Rectal smooth muscle tissue (tissue), 1 donor: ENCODE data around the gene OR51B6.

Experiments
- H3K27ac ChIP-seq: one replicate; pipeline ENCODE4 v1.7.0; 2013; ENCODE audit warnings: low read depth, low read length, inconsistent platforms
- H3K27me3 ChIP-seq: one replicate; pipeline ENCODE4 v1.7.0; 2013; ENCODE audit warnings: low read length; ENCODE audit not compliant: control insufficient read depth, insufficient read depth
- H3K36me3 ChIP-seq: one replicate; pipeline ENCODE4 v1.7.0; 2013; ENCODE audit warnings: low read length; ENCODE audit not compliant: control insufficient read depth, insufficient read depth
- H3K4me1 ChIP-seq: one replicate; pipeline ENCODE4 v1.7.0; 2013; ENCODE audit warnings: low read length; ENCODE audit not compliant: control insufficient read depth, insufficient read depth
- H3K4me3 ChIP-seq: one replicate; pipeline ENCODE4 v1.7.0; 2013; ENCODE audit warnings: low read length
- H3K9ac ChIP-seq: one replicate; pipeline ENCODE4 v1.7.0; 2013; ENCODE audit warnings: low read length

OR51B6 gene

DNA sequence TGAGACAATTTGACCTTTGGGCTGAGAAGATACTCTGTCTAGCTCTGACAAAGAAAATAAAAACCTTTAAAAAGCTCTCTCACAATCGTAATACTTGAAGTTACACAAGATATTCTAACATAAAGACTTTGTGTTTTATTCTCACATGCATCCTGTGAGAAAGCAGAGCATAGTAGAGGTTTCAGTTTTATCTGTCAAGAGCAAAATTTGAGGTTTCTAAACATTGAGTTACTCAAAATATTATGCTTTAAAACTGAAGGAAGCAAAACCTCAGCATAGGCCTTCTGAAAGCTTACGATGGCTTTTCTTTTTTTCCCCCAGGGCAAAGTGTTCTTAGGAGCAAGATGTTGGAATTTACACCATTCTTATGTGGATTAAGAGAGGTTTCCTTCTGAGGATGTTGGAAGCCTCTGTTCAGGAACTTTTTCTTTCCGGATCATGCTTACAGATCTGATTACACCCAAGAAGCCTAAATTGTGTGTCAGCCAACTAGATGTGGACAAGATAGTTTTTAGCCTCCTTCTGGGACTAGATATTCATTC lies 17.3 kb downstream of the OR51B6 start:
- Histone ChIP-seq H3K27ac (no peak overlapping the region), H3K36me3 (no peaks in the 10 kb centered on the region), H3K4me3 (no peak overlapping the region), H3K4me1 (no peaks in the 10 kb centered on the region), H3K9ac (no peak overlapping the region), H3K27me3 (no peaks in the 10 kb centered on the region)

DNA sequence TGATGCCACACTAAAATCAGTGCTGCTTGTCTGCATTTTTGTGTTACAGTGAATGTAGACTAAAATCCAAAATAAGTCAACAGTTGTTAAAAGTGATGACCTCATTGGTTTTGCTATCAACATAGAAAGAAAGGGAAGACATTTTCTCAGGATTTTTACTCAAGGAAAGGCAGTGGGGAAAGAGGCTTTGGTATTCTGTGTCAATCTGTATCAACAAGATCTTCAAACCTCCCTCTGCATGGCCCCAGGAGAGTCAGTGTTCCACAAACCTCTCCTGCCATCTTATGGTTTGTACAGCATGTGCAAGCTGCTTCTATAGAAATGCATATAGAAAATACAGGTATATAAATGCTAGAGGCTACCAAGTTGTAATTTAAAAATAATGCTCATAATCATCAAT lies 18.5 kb downstream of the OR51B6 start:
- Histone ChIP-seq H3K27me3 (no peaks in the 10 kb centered on the region), H3K4me1 (no peaks in the 10 kb centered on the region), H3K36me3 (no peaks in the 10 kb centered on the region), H3K9ac (no peak overlapping the region), H3K27ac (no peak overlapping the region), H3K4me3 (no peak overlapping the region)

DNA sequence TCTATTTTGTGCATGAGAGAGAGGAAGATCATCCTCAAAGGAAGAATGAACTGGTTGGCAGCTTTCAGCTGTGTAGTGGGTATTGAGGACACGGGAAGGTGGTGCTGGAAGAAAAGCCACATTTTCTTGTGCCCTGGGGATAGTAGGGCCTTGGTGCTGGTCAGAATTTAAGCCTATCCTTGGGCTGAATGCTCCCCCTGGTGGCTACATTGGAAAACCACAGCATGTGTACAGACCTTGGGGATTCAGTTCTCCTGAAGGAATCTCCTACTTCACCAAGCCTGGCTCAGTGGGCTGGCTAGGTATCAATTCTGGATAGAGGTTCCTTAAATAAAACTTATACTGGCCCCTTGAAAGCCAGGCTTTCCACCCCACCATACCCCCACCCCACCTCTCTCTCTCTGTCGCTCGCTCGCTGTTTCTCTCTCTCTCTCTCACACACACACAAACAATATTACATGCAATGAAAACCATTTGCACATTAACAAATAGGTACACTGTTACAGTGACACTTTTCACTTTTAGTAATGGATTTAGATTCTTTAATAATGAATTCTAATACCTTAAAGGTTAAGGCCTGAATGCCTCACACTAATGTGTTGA lies 29.5 kb downstream of the OR51B6 start:
- no peaks in the 10 kb centered on the region for H3K36me3 ChIP-seq
- no peaks in the 10 kb centered on the region for H3K27me3 ChIP-seq
- no peak overlapping the region for H3K9ac ChIP-seq
- no peak overlapping the region for H3K4me3 ChIP-seq
- H3K27ac ChIP-seq: no peak overlapping the region
- H3K4me1 ChIP-seq: no peaks in the 10 kb centered on the region

DNA sequence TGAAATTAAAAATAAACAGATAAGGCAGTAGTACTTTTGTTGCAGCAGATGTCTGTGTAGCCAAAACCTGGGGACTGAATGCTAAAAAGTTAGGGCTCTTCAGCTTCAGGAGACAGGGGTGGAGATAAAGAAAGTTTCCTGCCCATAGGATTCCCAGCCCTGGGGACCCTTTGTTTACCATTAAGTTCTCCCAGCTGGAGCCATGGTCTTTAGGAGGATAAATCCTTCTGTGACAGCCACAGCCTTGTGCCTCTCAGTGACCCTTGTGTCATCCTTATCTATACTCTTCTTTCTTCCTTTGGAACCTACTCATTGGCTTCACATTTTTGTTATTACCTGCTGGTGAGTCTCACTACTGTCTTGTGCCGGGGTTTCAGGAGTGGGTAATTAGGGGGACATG lies 32.3 kb downstream of the OR51B6 start, which contains the start of gene OR51M1:
Gene OR51M1, plus strand, starts transcription at position 237 of the 400 bp plus-strand sequence. CDS start 5,587 bp downstream, outside the sequence.
- no peaks in the 10 kb centered on the region for H3K27me3 ChIP-seq
- H3K4me3 ChIP-seq: no peak within 1 kb of the TSS
- H3K4me1 ChIP-seq: no peaks in the 10 kb centered on the region
- no peaks in the 10 kb centered on the region for H3K36me3 ChIP-seq
- H3K27ac ChIP-seq: no peak within 1 kb of the TSS
- H3K9ac ChIP-seq: no peak within 1 kb of the TSS

DNA sequence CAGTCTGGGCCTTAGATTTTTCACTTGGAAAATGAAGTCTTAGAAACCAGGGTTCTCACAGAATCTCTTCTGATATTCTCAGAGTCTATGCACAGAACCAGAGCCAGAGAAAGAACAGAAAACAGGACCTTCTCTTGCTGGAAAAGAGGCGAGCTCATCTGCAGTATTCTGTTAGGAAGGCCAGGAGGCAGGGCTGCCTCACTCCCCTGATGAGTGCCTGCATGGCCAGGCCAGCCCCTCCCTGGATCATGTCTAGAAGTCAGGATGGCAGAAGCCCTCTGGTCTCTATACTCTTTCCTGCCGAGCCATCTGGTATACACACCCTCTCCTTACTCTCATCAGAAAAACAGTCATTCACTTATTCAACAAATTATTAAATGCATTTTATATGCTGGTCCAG lies 33.0 kb downstream of the OR51B6 start:
- Histone ChIP-seq H3K36me3 (no peaks in the 10 kb centered on the region), H3K4me1 (no peaks in the 10 kb centered on the region), H3K27ac (no peak overlapping the region), H3K27me3 (no peaks in the 10 kb centered on the region), H3K4me3 (no peak overlapping the region), H3K9ac (no peak overlapping the region)

DNA sequence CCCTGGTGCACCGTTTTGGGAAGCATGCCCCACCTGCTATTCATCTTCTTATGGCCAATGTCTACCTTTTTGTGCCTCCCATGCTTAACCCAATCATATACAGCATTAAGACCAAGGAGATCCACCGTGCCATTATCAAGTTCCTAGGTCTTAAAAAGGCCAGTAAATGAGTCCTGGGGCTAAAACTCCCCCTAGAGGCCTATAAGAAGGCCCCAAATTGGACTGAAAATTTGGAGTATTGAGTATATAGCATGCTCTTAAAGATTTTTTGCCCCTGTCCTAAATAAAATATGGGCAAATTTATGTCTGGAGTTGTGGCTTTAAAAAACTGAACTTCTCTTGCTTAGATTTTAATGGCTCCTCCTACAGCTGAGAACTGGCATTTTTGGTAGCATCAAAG lies 38.9 kb downstream of the OR51B6 start:
- Histone ChIP-seq H3K4me1 (no peaks in the 10 kb centered on the region), H3K27ac (no peak overlapping the region), H3K36me3 (no peaks in the 10 kb centered on the region), H3K9ac (no peak overlapping the region), H3K27me3 (no peaks in the 10 kb centered on the region), H3K4me3 (no peak overlapping the region)

DNA sequence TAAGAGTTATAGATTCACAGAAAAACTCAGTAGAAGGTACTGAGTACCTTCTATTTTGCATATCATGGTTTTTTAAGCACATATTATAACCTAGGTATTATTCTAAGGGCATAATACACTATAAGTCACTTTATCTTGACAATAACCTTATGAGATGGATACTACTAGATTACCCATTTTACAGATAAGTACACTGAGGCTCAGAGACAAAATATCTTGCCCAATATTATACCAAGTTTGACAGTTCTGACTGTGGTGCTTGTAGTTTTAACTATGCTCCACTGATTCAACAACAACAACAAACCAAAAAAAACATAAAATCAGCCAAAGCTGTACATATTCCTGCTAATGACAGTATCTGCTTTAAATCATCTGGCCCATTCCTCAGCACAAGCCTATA lies 42.8 kb downstream of the OR51B6 start:
- Histone ChIP-seq H3K9ac (no peak overlapping the region), H3K4me3 (no peak overlapping the region), H3K27ac (no peak overlapping the region), H3K36me3 (no peaks in the 10 kb centered on the region), H3K27me3 (no peaks in the 10 kb centered on the region), H3K4me1 (no peaks in the 10 kb centered on the region)

DNA sequence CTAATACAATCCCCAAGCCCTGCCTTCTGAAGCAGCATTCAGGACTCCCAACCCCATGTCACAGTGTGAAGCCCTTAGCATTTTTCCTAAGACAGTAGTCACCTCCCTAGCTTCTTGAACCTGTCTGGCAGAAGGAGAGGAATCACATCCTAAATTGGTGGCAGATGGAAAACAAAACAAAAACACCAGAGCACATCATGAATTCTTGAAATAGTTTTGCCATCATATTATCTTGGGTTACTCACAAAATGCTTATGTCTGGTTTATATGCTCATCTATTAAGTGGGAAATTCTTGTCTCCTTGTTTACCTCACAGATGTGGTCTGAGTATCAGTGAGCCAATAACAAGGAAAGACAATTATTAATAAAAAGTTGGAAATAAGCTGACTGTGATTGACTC lies 47.6 kb downstream of the OR51B6 start:
- Histone ChIP-seq H3K36me3 (no peaks in the 10 kb centered on the region), H3K9ac (no peak overlapping the region), H3K27ac (no peak overlapping the region), H3K27me3 (no peaks in the 10 kb centered on the region), H3K4me3 (no peak overlapping the region), H3K4me1 (no peaks in the 10 kb centered on the region)
